ENCODE results near the gene DEPP1. TPM values are rescaled to one million over a fixed set of nuclear protein-coding genes. Genes with fewer than 3 reads are reported as not detected.

Gene DEPP1
- total and polyA plus RNA-seq, 2 experiments from 2014 or later, result 32.3 to 39.3 TPM

DNA sequence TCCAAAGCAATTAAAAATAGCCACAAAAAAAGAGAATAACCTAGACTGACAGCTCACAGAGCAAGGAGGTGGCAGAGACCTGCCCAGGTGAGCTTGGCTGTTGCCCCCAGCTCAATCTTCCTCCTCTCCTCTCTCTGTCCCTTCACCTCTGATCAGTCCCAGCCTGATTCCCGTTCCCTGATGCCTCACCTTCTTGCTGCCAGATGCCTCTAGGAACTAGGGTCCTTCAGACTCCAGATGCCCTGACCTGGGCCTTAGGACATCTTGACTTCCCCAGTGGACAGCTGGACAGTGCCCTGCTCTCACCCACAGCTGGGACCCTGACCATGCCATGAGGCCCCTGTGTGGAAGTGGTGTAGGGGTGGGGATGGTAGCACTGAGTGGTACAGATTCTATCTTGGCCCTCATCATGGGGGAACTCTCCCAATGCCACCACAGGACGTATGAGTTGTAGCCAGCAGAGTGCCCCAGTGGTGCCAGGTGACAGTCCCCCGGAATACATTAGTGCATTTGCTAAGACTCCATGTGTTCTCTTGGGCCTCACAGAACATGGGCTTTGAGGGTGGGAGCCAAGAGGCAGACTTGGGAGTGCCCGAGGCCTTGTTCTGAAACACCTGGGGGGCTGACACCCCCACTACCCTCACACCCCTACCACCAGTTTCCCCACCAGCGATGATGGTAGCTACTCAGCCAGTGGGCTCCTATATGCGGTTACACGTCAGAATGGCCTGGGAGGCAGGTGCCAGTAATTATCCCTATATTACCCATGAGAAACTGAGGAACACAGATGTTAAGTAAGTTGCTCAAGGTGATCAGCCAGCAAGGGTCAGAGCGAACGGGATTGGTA is 2.0 kb downstream of the DEPP1 start:
- H3K27me3 ChIP-seq, result no peaks in the 10 kb centered on the region
- H3K9me3 ChIP-seq (ENCODE audit: low read depth), result no peaks in the 10 kb centered on the region
- peaks cover 71% of the 10 kb centered on the region for H3K4me1 ChIP-seq (ENCODE audit: low read depth)
- peaks cover 6% of the 10 kb centered on the region for H3K36me3 ChIP-seq
- peak overlapping the region; percentile 96 for H3K27ac ChIP-seq
- TF ChIP-seq, protein P1, sequence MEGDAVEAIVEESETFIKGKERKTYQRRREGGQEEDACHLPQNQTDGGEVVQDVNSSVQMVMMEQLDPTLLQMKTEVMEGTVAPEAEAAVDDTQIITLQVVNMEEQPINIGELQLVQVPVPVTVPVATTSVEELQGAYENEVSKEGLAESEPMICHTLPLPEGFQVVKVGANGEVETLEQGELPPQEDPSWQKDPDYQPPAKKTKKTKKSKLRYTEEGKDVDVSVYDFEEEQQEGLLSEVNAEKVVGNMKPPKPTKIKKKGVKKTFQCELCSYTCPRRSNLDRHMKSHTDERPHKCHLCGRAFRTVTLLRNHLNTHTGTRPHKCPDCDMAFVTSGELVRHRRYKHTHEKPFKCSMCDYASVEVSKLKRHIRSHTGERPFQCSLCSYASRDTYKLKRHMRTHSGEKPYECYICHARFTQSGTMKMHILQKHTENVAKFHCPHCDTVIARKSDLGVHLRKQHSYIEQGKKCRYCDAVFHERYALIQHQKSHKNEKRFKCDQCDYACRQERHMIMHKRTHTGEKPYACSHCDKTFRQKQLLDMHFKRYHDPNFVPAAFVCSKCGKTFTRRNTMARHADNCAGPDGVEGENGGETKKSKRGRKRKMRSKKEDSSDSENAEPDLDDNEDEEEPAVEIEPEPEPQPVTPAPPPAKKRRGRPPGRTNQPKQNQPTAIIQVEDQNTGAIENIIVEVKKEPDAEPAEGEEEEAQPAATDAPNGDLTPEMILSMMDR (IDR thresholded peaks at IDR 0.05; ENCODE audit: low read depth, low read length), result no peak
- peak in 1 of 2 donors; percentile 55 for DNase-seq (ENCODE audit: low read depth in 1 of 2, low spot score in 1 of 2)
- H3K4me3 ChIP-seq, result no peak overlapping the region

DNA sequence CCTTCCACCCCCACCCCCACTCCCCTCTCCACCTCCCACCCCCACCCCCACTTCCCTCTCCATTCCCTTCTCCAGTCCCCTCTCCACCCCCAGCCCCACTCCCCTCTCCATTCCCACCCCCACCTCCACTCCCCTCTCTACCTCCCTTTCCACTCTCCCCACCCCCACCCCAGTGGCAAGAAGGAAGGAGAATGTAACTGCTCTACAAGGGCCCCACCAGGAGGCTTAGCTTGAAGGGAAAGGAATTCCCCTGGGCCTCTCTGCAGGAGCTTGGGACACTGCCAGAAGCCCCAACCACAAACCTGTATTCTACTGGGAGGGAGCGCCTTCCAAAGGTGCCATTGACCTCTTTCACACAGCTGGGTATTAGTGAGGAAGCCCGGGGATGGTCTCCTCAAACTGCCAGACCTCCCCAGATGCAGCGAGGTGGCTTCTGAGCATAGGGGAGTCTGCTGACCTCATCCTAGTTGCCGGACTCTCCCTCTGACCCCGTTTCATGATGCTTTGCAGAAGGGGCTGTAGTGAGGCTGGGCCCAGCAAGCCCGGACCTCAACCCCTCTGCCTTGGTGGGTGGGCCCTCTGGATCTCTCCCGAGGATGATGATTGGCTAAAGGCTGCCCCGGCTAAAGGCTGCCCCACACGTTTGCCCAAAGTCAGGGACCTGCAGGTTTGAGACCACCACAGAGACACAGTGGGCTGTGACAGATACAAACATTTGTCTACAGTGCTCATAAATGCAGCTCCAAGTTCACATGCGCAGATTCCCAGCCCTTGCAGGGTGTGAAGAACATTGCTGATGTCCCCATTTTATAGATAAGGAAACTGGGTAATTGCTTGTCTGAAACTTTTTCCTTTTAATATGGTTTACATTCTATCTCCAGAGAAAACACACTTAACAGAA is 2.9 kb downstream of the DEPP1 start:
- DNase-seq (ENCODE audit: low read depth in 1 of 2, low spot score in 1 of 2), result peak; percentile 84 to 94
- H3K4me3 ChIP-seq, result no peak overlapping the region
- no peaks in the 10 kb centered on the region for H3K9me3 ChIP-seq (ENCODE audit: low read depth)
- no peaks in the 10 kb centered on the region for H3K27me3 ChIP-seq
- peaks cover 63% of the 10 kb centered on the region for H3K4me1 ChIP-seq (ENCODE audit: low read depth)
- TF ChIP-seq, protein P1 (IDR thresholded peaks at IDR 0.05; ENCODE audit: low read depth, low read length), result no peak
- H3K36me3 ChIP-seq, result peaks cover 6% of the 10 kb centered on the region
- peak overlapping the region; percentile 96 for H3K27ac ChIP-seq

DNA sequence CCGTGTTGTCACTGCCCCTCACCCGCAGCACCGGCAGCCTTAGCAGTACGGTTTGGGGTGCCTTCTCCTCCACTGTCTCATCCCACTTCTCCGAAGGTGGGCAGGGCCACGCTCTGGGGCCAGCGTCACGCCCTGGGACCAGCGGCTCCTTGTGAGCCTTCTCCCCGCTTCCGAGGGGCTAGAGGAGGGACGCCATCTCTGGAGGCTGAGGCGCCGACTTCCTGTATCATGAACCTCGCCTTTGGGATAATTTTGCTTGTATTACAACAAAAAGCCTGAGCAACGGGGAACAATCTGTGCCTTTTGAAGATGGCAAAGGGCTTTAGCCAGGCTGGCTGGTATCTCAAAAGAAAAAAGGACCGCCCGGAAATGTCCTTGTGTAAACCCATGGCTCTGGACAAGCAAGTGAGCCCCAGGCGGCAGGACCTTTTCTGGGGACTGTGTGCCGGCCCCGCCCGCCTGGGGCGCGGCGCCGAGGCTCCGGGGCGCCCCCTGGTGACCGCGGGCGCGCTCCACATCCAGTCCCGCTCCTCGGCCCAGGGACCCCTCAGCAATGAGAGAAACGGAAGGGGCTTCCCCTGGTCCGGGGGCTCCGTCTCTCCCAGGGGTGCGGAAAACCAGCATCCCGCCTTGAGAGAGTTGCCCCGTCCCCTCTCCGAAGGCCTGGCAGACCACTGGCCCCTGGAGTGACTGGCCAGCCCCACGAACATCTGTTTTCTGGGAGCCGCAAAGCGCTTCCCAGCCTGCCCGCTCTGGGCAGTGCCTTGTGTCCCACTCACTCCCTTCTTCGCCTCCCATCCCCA is 3.8 kb downstream of the DEPP1 start:
- Histone ChIP-seq H3K36me3 (peaks cover 6% of the 10 kb centered on the region), H3K27me3 (no peaks in the 10 kb centered on the region), H3K4me3 (peak overlapping the region; percentile 7), H3K4me1 (ENCODE audit: low read depth) (peaks cover 54% of the 10 kb centered on the region), H3K27ac (peak overlapping the region; percentile 96), H3K9me3 (ENCODE audit: low read depth) (no peaks in the 10 kb centered on the region)
- TF ChIP-seq, protein P1 (IDR thresholded peaks at IDR 0.05; ENCODE audit: low read depth, low read length), result peak; percentile 95
- peak; percentile 70 to 85 for DNase-seq (ENCODE audit: low read depth in 1 of 2, low spot score in 1 of 2)

DNA sequence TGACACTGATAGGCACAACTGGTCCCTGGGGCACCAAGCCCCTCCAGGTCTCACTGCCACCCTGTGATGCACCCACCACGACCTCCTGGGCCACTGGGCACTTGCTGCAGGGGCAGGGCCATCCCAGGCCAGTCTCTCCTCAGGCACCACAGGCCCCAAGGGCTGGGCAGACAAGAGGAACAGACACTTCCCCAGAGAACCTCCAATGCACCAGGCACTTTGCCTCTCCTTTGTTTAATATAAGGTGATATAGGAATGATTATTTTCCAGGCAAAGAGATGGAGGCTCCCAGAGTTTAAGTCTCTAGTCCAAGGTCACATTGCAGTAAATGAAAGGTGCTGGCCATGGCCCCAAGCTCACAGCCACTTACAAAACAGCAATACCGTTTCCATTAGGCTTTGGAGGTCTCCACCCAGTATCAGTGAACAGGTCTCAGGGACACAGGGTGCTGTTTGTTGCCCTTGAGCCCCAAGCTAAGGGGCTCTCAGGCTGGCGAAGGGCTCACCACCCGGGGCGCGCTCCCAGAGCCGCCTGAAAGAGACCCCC is 4.5 kb downstream of the DEPP1 start:
- Histone ChIP-seq H3K27ac (peak overlapping the region; percentile 96), H3K27me3 (no peaks in the 10 kb centered on the region), H3K36me3 (peaks cover 6% of the 10 kb centered on the region), H3K4me1 (ENCODE audit: low read depth) (peaks cover 49% of the 10 kb centered on the region), H3K9me3 (ENCODE audit: low read depth) (no peaks in the 10 kb centered on the region), H3K4me3 (no peak overlapping the region)
- TF ChIP-seq, protein P1 (IDR thresholded peaks at IDR 0.05; ENCODE audit: low read depth, low read length), result no peak
- DNase-seq (ENCODE audit: low read depth in 1 of 2, low spot score in 1 of 2), result no peak
